ENCODE data around the gene DNTT. TPM values are rescaled to one million over a fixed set of nuclear protein-coding genes. Genes with fewer than 3 reads are reported as not detected.

Gene DNTT
- total and polyA plus RNA-seq, 7 experiments from 2014 or later: 0.19 to 5.0 (median 2.0) TPM; not detected in 3

DNA sequence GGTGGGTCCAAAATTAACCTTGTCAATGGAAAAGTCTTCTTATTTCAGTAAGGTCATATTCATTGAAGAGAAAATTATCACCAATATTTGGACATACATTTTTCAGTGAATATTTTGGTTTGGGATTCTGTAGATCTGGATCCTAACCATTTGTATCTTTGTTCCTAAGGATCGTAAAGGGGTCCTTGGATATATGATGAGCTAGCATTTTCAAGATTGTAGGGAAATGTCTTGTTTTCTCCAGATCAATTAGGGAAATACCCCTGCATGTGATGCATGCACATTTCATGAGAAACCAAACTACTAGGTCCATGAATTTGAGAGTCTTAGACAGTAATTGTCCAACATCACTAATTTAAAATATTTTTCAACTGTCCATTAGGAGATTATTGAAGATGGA lies 18.0 kb downstream of the DNTT start:
- Mint-ChIP-seq H3K27me3 (peaks cover 0 to 24% (median 9%) of the 10 kb centered on the region in 5 donors), H3K4me1 (peaks cover 0 to 3% (median 0%) of the 10 kb centered on the region in 7 donors), H3K9me3 (no peaks in the 10 kb centered on the region), H3K4me3 (no peak overlapping the region), H3K27ac (no peak overlapping the region), H3K36me3 (no peaks in the 10 kb centered on the region)
- no peaks in the 10 kb centered on the region for H3K9me3 ChIP-seq (ENCODE audit: control insufficient read depth in 2 of 3, low read length in 3 of 3)
- no peak for DNase-seq
- no peaks in the 10 kb centered on the region for H3K36me3 ChIP-seq (ENCODE audit: control insufficient read depth in 2 of 3, insufficient read depth in 3 of 3, low read length in 3 of 3)
- intact Hi-C loops (cut with micrococcal nuclease): no loop called here
- no peaks in the 10 kb centered on the region for H3K27me3 ChIP-seq (ENCODE audit: control insufficient read depth in 2 of 2, insufficient read depth in 2 of 2, low read length in 2 of 2)
- H3K27ac ChIP-seq (ENCODE audit: low read depth, low read length): no peak overlapping the region
- CTCF ChIA-PET: interaction anchor here (1.0 to 1.3 kb wide), 2 partner anchors 12 to 53 kb away, joined by 3 to 6 read pairs; no protein-coding TSS in a partner anchor
- no peak for ATAC-seq
- H3K4me1 ChIP-seq (ENCODE audit: control insufficient read depth in 2 of 2, insufficient read depth in 2 of 2, low read length in 2 of 2): no peaks in the 10 kb centered on the region
- no peak overlapping the region for H3K4me3 ChIP-seq (ENCODE audit: low read length)
- POLR2A ChIA-PET: interaction anchor here (0.8 kb wide), 1 partner anchor 15 kb away, joined by 3 read pairs; no protein-coding TSS in a partner anchor

GRCh38 chr10:96324447-96324846 lies 20.2 kb downstream of the DNTT start:
- ATAC-seq (no peak), DNase-seq (no peak)
- intact Hi-C loops (cut with micrococcal nuclease): no loop called here
- POLR2A ChIA-PET: no interaction called here
- Histone ChIP-seq H3K27ac (ENCODE audit: low read depth, low read length) (no peak overlapping the region), H3K27me3 (ENCODE audit: control insufficient read depth in 2 of 2, insufficient read depth in 2 of 2, low read length in 2 of 2) (no peaks in the 10 kb centered on the region), H3K4me1 (ENCODE audit: control insufficient read depth in 2 of 2, insufficient read depth in 2 of 2, low read length in 2 of 2) (no peaks in the 10 kb centered on the region), H3K36me3 (ENCODE audit: control insufficient read depth in 2 of 3, insufficient read depth in 3 of 3, low read length in 3 of 3) (no peaks in the 10 kb centered on the region), H3K4me3 (ENCODE audit: low read length) (no peak overlapping the region), H3K9me3 (ENCODE audit: control insufficient read depth in 2 of 3, low read length in 3 of 3) (no peaks in the 10 kb centered on the region)
- no peak overlapping the region for H3K27ac Mint-ChIP-seq
- H3K36me3 Mint-ChIP-seq: no peaks in the 10 kb centered on the region
- H3K4me1 Mint-ChIP-seq: no peaks in the 10 kb centered on the region
- no peak overlapping the region for H3K4me3 Mint-ChIP-seq
- CTCF ChIA-PET: interaction anchor here (1.3 kb wide), 1 partner anchor 95 kb away, joined by 6 read pairs; no protein-coding TSS in a partner anchor
- H3K9me3 Mint-ChIP-seq: no peaks in the 10 kb centered on the region
- peaks cover 0 to 28% (median 13%) of the 10 kb centered on the region in 5 donors for H3K27me3 Mint-ChIP-seq

DNA sequence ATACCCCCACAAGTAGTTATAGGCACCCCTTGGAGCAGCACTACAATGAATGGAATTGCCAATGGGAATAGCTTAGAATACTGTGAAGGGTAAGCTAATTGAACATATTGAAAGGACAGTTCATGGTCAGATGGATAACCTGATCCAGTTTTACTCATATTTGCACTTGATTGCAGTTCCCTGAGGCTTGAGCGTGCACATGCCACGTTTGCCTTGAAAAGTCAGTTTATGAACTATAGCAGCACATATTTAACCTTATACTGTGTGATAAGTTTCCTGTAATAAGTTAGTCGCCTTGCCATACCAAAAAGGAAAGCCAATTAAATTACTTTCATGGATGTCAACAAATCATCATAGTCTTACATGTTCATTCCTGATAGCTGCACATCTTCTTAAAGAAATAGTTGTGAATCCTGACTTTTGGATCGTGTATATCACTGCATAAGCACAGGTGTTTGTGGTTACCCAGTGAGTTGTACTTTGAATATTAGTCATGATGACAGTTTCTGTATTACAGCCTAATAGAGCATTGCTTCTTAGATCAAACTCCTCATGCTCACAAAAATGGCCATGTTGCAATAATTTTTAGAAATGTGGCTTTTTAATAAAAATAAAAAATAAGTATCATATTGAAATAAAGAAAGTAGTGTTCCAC lies 21.6 kb downstream of the DNTT start:
- Mint-ChIP-seq H3K27me3 (peaks cover 0 to 30% (median 2%) of the 10 kb centered on the region in 5 donors), H3K36me3 (no peaks in the 10 kb centered on the region), H3K9me3 (no peaks in the 10 kb centered on the region), H3K4me3 (no peak overlapping the region), H3K4me1 (peaks cover 0 to under 1% (median 0%) of the 10 kb centered on the region in 7 donors), H3K27ac (no peak overlapping the region)
- POLR2A ChIA-PET: interaction anchor here (0.6 kb wide), 1 partner anchor 703 kb away, joined by 5 read pairs; no protein-coding TSS in a partner anchor
- no peaks in the 10 kb centered on the region for H3K4me1 ChIP-seq (ENCODE audit: control insufficient read depth in 2 of 2, insufficient read depth in 2 of 2, low read length in 2 of 2)
- intact Hi-C loops (cut with micrococcal nuclease): no loop called here
- H3K27ac ChIP-seq (ENCODE audit: low read depth, low read length): no peak overlapping the region
- no peak for DNase-seq
- H3K9me3 ChIP-seq (ENCODE audit: control insufficient read depth in 2 of 3, low read length in 3 of 3): no peaks in the 10 kb centered on the region
- H3K4me3 ChIP-seq (ENCODE audit: low read length): no peak overlapping the region
- no peaks in the 10 kb centered on the region for H3K27me3 ChIP-seq (ENCODE audit: control insufficient read depth in 2 of 2, insufficient read depth in 2 of 2, low read length in 2 of 2)
- no peaks in the 10 kb centered on the region for H3K36me3 ChIP-seq (ENCODE audit: control insufficient read depth in 2 of 3, insufficient read depth in 3 of 3, low read length in 3 of 3)
- ATAC-seq: no peak
- CTCF ChIA-PET: no interaction called here

DNA sequence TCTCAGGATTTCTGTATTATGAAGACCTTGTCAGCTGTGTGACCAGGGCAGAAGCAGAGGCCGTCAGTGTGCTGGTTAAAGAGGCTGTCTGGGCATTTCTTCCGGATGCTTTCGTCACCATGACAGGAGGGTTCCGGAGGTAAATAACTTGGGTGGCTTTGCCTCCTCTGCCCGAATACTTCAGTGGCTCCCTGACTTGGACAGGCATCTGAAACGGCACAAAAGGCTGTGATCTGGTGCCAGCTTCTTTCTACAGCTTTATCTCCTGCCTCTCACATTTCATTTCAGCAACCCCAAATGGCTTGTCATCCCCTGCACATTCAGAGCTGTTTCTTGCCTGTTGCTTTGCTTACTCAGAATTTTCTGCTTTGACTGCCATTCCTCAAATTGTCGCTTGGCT lies 23.2 kb downstream of the DNTT start:
- ChIA-PET CTCF (no interaction called here), POLR2A (no interaction called here)
- Mint-ChIP-seq H3K9me3 (no peaks in the 10 kb centered on the region), H3K4me3 (no peak overlapping the region), H3K27me3 (peaks cover 0 to 34% (median 0%) of the 10 kb centered on the region in 5 donors), H3K27ac (no peak overlapping the region), H3K4me1 (peaks cover 0 to 13% (median 5%) of the 10 kb centered on the region in 7 donors), H3K36me3 (no peaks in the 10 kb centered on the region)
- intact Hi-C loops (cut with micrococcal nuclease): no loop called here
- peaks cover 0 to 5% of the 10 kb centered on the region in 2 donors for H3K4me1 ChIP-seq (ENCODE audit: control insufficient read depth in 2 of 2, insufficient read depth in 2 of 2, low read length in 2 of 2)
- no peaks in the 10 kb centered on the region for H3K36me3 ChIP-seq (ENCODE audit: control insufficient read depth in 2 of 3, insufficient read depth in 3 of 3, low read length in 3 of 3)
- H3K27me3 ChIP-seq (ENCODE audit: control insufficient read depth in 2 of 2, insufficient read depth in 2 of 2, low read length in 2 of 2): no peaks in the 10 kb centered on the region
- DNase-seq (no peak), ATAC-seq (no peak)
- no peak overlapping the region for H3K27ac ChIP-seq (ENCODE audit: low read depth, low read length)
- H3K4me3 ChIP-seq (ENCODE audit: low read length): no peak overlapping the region
- H3K9me3 ChIP-seq (ENCODE audit: control insufficient read depth in 2 of 3, low read length in 3 of 3): no peaks in the 10 kb centered on the region

DNA sequence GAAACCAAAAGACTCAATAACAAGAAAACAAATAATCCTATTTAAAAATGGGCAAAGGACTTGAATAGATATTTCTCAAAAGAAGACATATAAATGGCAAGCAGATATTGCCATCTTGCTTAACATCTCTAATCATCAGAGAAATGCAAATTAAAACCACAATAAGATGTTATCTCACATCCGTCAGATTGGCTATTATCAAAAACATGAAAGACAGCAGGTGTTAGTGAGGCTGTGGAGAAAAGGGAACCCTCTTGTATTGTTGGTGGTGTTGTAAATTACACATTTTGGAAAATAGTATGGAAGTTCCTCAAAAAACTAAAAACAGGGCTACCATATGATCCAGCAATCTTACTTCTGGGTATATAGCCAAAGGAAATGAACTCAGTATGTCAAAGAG lies 28.9 kb downstream of the DNTT start:
- Mint-ChIP-seq H3K27me3 (peaks cover 0 to 37% (median 4%) of the 10 kb centered on the region in 5 donors), H3K4me3 (peak overlapping the region in 8 of 10 donors; percentile 19 to 66 (median 62)), H3K36me3 (no peaks in the 10 kb centered on the region), H3K4me1 (peaks cover 0 to 44% (median 34%) of the 10 kb centered on the region in 7 donors), H3K27ac (peak overlapping the region in 4 of 9 donors; percentile 4 to 26 (median 10)), H3K9me3 (no peaks in the 10 kb centered on the region)
- Histone ChIP-seq H3K9me3 (ENCODE audit: control insufficient read depth in 2 of 3, low read length in 3 of 3) (no peaks in the 10 kb centered on the region), H3K4me1 (ENCODE audit: control insufficient read depth in 2 of 2, insufficient read depth in 2 of 2, low read length in 2 of 2) (peaks cover 4 to 28% of the 10 kb centered on the region in 2 donors), H3K27ac (ENCODE audit: low read depth, low read length) (no peak overlapping the region), H3K4me3 (ENCODE audit: low read length) (no peak overlapping the region), H3K36me3 (ENCODE audit: control insufficient read depth in 2 of 3, insufficient read depth in 3 of 3, low read length in 3 of 3) (no peaks in the 10 kb centered on the region), H3K27me3 (ENCODE audit: control insufficient read depth in 2 of 2, insufficient read depth in 2 of 2, low read length in 2 of 2) (no peaks in the 10 kb centered on the region)
- ChIA-PET CTCF (interaction anchor here (0.9 to 1.4 kb wide), 2 partner anchors 11 to 46 kb away, joined by 3 read pairs; no protein-coding TSS in a partner anchor), POLR2A (interaction anchor here (0.6 kb wide), 1 partner anchor 28 kb away, joined by 3 read pairs; the partner anchor contains the start of gene DNTT)
- intact Hi-C loops (cut with micrococcal nuclease): loop anchor here in 1 of 2 donors (2.0 kb wide), 1 partner anchor 34 kb away; no protein-coding TSS in a partner anchor
- ATAC-seq (peak; percentile 47), DNase-seq (peak in 6 of 9 donors; percentile 34 to 67 (median 60))

GRCh38 chr10:96334616-96335526 lies 30.6 kb downstream of the DNTT start:
- Histone ChIP-seq H3K36me3 (ENCODE audit: control insufficient read depth in 2 of 3, insufficient read depth in 3 of 3, low read length in 3 of 3) (no peaks in the 10 kb centered on the region), H3K9me3 (ENCODE audit: control insufficient read depth in 2 of 3, low read length in 3 of 3) (no peaks in the 10 kb centered on the region), H3K27ac (ENCODE audit: low read depth, low read length) (no peak overlapping the region), H3K4me1 (ENCODE audit: control insufficient read depth in 2 of 2, insufficient read depth in 2 of 2, low read length in 2 of 2) (peaks cover 4 to 28% of the 10 kb centered on the region in 2 donors), H3K4me3 (ENCODE audit: low read length) (no peak overlapping the region), H3K27me3 (ENCODE audit: control insufficient read depth in 2 of 2, insufficient read depth in 2 of 2, low read length in 2 of 2) (no peaks in the 10 kb centered on the region)
- ATAC-seq (no peak), DNase-seq (peak in 1 of 9 donors; percentile 26)
- peak overlapping the region in 1 of 9 donors; percentile 65 for H3K27ac Mint-ChIP-seq
- peaks cover 0 to 45% (median 34%) of the 10 kb centered on the region in 7 donors for H3K4me1 Mint-ChIP-seq
- no peaks in the 10 kb centered on the region for H3K36me3 Mint-ChIP-seq
- ChIA-PET POLR2A (no interaction called here), CTCF (interaction anchor here (0.7 to 1.8 kb wide), 7 partner anchors 12 to 106 kb away, joined by 3 to 6 read pairs (median 3); partner anchors contain the start of gene BLNK)
- H3K27me3 Mint-ChIP-seq: peaks cover 0 to 37% (median 4%) of the 10 kb centered on the region in 5 donors
- no peaks in the 10 kb centered on the region for H3K9me3 Mint-ChIP-seq
- intact Hi-C loops (cut with micrococcal nuclease): no loop called here
- H3K4me3 Mint-ChIP-seq: peak overlapping the region in 2 of 10 donors; percentile 16 to 23

Measured in naive thymus-derived CD4-positive, alpha-beta T cell (primary cell).